Keratinocyte (primary cell): ENCODE data around the gene SPACA1.

ENCODE experiments used
- EZH2 ChIP-seq: IDR thresholded peaks from one replicate; pipeline ENCODE4 v1.6.1; 2012; ENCODE audit warnings: inconsistent platforms, mild to moderate bottlenecking, low read length, moderate library complexity
- TF ChIP-seq, protein P1 (sequence below), 3 experiments: IDR thresholded peaks in 1 of 3; conservative IDR thresholded peaks in 1 of 3; optimal IDR thresholded peaks in 1 of 3; 2 replicates in 2 of 3; 3 replicates in 1 of 3; pipeline versions ENCODE3 to v1.5.1; 2011; ENCODE audit warnings: low read length in 3 of 3, mild to moderate bottlenecking in 3 of 3, moderate library complexity in 2 of 3, control low read depth in 1 of 3, inconsistent platforms in 1 of 3; ENCODE audit not compliant: insufficient read depth in 2 of 3; ENCODE audit errors: extremely low read depth in 1 of 3

- TF ChIP-seq, protein P1, sequence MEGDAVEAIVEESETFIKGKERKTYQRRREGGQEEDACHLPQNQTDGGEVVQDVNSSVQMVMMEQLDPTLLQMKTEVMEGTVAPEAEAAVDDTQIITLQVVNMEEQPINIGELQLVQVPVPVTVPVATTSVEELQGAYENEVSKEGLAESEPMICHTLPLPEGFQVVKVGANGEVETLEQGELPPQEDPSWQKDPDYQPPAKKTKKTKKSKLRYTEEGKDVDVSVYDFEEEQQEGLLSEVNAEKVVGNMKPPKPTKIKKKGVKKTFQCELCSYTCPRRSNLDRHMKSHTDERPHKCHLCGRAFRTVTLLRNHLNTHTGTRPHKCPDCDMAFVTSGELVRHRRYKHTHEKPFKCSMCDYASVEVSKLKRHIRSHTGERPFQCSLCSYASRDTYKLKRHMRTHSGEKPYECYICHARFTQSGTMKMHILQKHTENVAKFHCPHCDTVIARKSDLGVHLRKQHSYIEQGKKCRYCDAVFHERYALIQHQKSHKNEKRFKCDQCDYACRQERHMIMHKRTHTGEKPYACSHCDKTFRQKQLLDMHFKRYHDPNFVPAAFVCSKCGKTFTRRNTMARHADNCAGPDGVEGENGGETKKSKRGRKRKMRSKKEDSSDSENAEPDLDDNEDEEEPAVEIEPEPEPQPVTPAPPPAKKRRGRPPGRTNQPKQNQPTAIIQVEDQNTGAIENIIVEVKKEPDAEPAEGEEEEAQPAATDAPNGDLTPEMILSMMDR (optimal IDR thresholded peaks at IDR 0.05 in 1 of 3, IDR thresholded peaks at IDR 0.05 in 1 of 3, conservative IDR thresholded peaks at IDR 0.05 in 1 of 3; ENCODE audit: extremely low read depth in 1 of 3, insufficient read depth in 2 of 3, low read length in 3 of 3) = no peak
- TF ChIP-seq EZH2 = no peak
Observed at GRCh38 chr6:88045521-88046136, 2.0 kb upstream of the SPACA1 start.
